SJSA1 (cell line): ENCODE measurements around the gene HBG1. TPM values are rescaled to one million over a fixed set of nuclear protein-coding genes. Genes with fewer than 3 reads are reported as not detected.
"Not testable (repeated sequence)": the region's sequence is repeated elsewhere in the genome, so short reads cannot be mapped to it uniquely, and the experiment has no call there.

ENCODE experiments used
- DNase-seq, 2 experiments: peaks; one replicate each; pipeline ENCODE4 v3.0.0-alpha.2; 2015 to 2020; ENCODE audit warnings: low spot score in 2 of 2, low read depth in 1 of 2
- H3K27ac ChIP-seq: fragments of 250-450 bp; sonication (Bioruptor Pico); 2 replicates; pipeline ENCODE4 v1.5.1; 2020; ENCODE audit warnings: mild to moderate bottlenecking, moderate library complexity
- H3K27me3 ChIP-seq: fragments of 250-450 bp; sonication (Bioruptor Pico); replicated peaks from 2 replicates; pipeline ENCODE4 v1.5.1; 2020; ENCODE audit warnings: mild to moderate bottlenecking, moderate library complexity
- H3K36me3 ChIP-seq: fragments of 250-450 bp; sonication (Bioruptor Pico); 2 replicates; pipeline ENCODE4 v1.5.1; 2020; ENCODE audit warnings: mild to moderate bottlenecking
- H3K4me1 ChIP-seq: fragments of 250-450 bp; sonication (Bioruptor Pico); replicated peaks from 2 replicates; pipeline ENCODE4 v1.6.1; 2021; ENCODE audit warnings: mild to moderate bottlenecking
- H3K4me3 ChIP-seq: fragments of 250-450 bp; sonication (Bioruptor Pico); 2 replicates; pipeline ENCODE4 v1.5.1; 2020; ENCODE audit warnings: mild to moderate bottlenecking
- H3K9me3 ChIP-seq: fragments of 250-450 bp; sonication (Bioruptor Pico); replicated peaks from 2 replicates; pipeline ENCODE4 v1.5.1; 2020; ENCODE audit warnings: mild to moderate bottlenecking
- total RNA-seq: library from RNA; depleted of rRNA; stranded (reverse); fragments of >200 nt; shearing (Covaris generic); gene quantifications from 2 replicates; pipeline ENCODE4 v1.2.3, GENCODE V29; 2014

HBG1 gene
- total RNA-seq, 1 experiment from 2014 or later = not detected

DNA sequence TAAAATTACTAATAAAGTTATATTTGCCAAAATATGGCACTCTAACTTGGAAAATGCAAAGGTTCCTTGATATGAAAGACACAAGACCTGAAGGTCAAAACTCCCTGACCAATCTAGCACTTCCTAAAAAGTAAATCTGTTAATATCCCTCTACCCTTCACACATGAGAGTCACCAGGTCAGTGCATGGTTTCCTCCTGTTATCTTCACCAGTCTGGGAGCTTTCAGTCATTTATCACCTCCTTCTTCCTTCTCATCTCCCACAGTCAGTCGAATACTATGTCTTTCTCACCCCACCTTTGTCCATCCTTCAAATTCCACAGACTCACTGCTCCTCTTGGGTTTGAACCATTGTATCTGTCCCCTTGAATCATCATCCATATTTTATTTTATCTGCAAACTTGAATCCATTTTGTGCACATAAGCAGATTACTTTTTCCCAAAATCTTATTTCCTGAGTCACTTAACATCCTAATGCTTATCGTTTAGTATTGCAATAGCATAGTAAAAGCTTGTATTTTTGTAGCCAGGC, 17.4 kb upstream of the HBG1 start:
- DNase-seq = no peak
- H3K27ac ChIP-seq = no peak overlapping the region
- peaks cover 8% of the 10 kb centered on the region for H3K27me3 ChIP-seq
- no peak overlapping the region for H3K4me3 ChIP-seq
- no peaks in the 10 kb centered on the region for H3K4me1 ChIP-seq
- H3K9me3 ChIP-seq = no peaks in the 10 kb centered on the region
- H3K36me3 ChIP-seq = no peaks in the 10 kb centered on the region

DNA sequence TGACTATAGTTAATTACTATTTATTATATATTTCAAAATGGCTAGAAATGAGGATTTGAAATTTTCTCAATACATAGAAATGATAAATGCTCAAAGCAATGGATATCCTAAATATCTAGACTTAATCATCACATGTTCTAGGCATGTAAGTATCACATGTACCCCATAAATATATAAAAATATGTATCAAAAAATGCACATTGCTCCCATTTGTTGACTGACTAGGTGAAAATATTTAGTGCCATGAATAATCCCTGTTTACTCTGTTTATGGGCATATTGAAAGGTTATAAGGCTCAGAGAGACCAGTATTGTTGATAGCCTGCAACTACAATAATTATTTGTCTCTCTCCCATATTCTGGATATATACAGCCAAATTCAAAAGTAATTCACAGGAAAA, 17.0 kb upstream of the HBG1 start:
- H3K27me3 ChIP-seq = peaks cover 8% of the 10 kb centered on the region
- H3K27ac ChIP-seq = no peak overlapping the region
- H3K4me3 ChIP-seq = no peak overlapping the region
- no peak for DNase-seq
- no peaks in the 10 kb centered on the region for H3K9me3 ChIP-seq
- no peaks in the 10 kb centered on the region for H3K36me3 ChIP-seq
- no peaks in the 10 kb centered on the region for H3K4me1 ChIP-seq

DNA sequence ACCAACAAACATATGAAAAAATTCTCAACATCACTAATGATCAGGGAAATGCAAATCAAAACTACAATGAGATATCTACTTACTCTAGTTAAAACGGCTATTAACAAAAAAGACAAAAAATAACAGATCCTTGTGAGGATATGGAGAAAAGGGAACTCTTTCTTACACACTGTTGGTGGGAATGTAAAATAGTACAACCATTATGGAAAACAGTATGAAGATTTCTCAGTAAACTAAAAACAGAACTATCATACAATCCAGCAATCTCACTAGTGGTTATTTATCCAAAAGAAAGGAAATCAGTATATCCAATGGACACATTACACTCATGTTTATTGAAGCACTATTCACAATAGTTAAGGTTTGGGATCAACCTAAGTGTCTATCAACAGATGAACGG, 16.2 kb upstream of the HBG1 start:
- no peaks in the 10 kb centered on the region for H3K4me1 ChIP-seq
- peaks cover 8% of the 10 kb centered on the region for H3K27me3 ChIP-seq
- H3K4me3 ChIP-seq = no peak overlapping the region
- no peak overlapping the region for H3K27ac ChIP-seq
- DNase-seq = no peak
- no peaks in the 10 kb centered on the region for H3K36me3 ChIP-seq
- no peaks in the 10 kb centered on the region for H3K9me3 ChIP-seq

DNA sequence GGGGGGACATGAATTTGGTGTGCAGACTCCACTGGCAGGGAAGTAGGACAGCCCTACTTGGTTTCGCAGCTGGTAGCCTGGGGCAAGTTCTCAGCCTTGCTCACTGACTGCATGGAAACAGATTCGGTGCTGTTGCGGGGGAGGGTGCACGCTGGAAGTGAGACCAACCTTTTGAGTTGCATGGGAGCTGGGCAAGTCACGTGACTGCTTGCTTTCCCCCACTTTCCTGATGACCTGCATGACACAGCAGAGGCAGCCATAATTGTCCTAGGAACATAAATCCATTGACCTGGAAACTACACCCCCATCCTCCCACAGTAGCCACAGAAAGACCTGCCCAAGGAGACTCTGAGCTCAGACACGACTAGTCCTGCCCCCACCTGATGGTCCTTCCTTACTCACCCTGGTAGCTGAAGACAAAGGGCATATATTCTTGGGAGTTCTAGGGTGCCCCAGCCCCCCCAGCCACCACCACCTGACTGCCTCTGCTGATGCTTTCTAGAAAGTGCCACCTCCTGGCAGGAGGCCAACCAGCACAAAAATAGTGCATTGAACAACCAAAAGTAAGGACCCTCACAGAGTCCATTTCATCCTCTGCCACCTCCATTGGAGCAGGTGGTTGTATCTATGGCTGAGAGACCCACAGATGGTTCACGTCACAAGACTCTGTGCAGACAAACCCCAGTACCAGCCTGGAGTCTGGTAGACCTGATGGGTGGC, 9.0 kb upstream of the HBG1 start:
- H3K4me1 ChIP-seq = no peaks in the 10 kb centered on the region
- peak in 1 of 2 experiments; percentile 45 for DNase-seq
- H3K36me3 ChIP-seq = no peaks in the 10 kb centered on the region
- H3K27me3 ChIP-seq = no peaks in the 10 kb centered on the region; the same call in 1 of the 2 replicates
- no peak overlapping the region for H3K4me3 ChIP-seq
- H3K9me3 ChIP-seq = no peaks in the 10 kb centered on the region
- H3K27ac ChIP-seq = no peak overlapping the region

- no peak overlapping the region for H3K27ac ChIP-seq
These were observed 7.6 kb upstream of the HBG1 start for GRCh38 chr11:5257296-5257695.

GRCh38 chr11:5254646-5255413, 5.2 kb upstream of the HBG1 start, which contains the start of gene HBG2:
Gene HBG2 (minus strand): TSS chr11:5254781. CDS start chr11:5254728, 53 bp downstream.
- not testable (repeated sequence) for H3K9me3 ChIP-seq, DNase-seq, H3K36me3 ChIP-seq, H3K4me3 ChIP-seq, H3K27ac ChIP-seq, H3K4me1 ChIP-seq
- peaks cover 11% of the 10 kb centered on the region for H3K27me3 ChIP-seq

More at GRCh38 chr11:5257296-5257695, 7.6 kb upstream of the HBG1 start:
- H3K4me1 ChIP-seq = no peaks in the 10 kb centered on the region
- H3K9me3 ChIP-seq = no peaks in the 10 kb centered on the region
- DNase-seq = no peak
- H3K27me3 ChIP-seq = peaks cover 2% of the 10 kb centered on the region
- no peaks in the 10 kb centered on the region for H3K36me3 ChIP-seq
- H3K4me3 ChIP-seq = no peak overlapping the region

- not testable (repeated sequence) for H3K4me1 ChIP-seq, H3K27ac ChIP-seq, H3K4me3 ChIP-seq, DNase-seq, H3K36me3 ChIP-seq, H3K9me3 ChIP-seq
- peaks cover 11% of the 10 kb centered on the region for H3K27me3 ChIP-seq
These were observed 4.4 kb upstream of the HBG1 start for GRCh38 chr11:5254023-5254422.

GRCh38 chr11:5253440-5253839, 3.8 kb upstream of the HBG1 start:
- not testable (repeated sequence) for H3K4me1 ChIP-seq, H3K36me3 ChIP-seq, H3K4me3 ChIP-seq, H3K27ac ChIP-seq, DNase-seq, H3K9me3 ChIP-seq
- peaks cover 11% of the 10 kb centered on the region for H3K27me3 ChIP-seq

DNA sequence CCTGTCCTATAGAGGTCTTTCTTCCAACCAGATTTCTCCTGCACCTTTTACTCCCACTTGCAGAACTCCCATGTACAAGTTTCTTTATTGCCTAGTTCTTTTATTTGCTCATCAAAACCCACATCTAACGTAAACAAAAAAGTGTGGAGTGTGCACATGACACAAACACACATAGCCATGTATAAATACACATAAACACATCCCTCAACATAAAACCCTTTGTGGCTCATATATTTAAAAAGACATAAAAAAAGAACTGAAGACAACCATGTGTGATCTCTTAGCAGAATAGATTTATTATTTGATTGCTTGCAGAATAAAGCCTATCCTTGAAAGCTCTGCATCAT, 3.2 kb upstream of the HBG1 start:
- no peaks in the 10 kb centered on the region for H3K9me3 ChIP-seq

GRCh38 chr11:5252192-5252918, 2.7 kb upstream of the HBG1 start:
- no peak for DNase-seq
- Histone ChIP-seq H3K4me1 (no peaks in the 10 kb centered on the region), H3K27ac (no peak overlapping the region), H3K27me3 (peaks cover 18% of the 10 kb centered on the region), H3K4me3 (no peak overlapping the region), H3K9me3 (no peaks in the 10 kb centered on the region), H3K36me3 (no peaks in the 10 kb centered on the region)

More for the DNA sequence above, 3.2 kb upstream of the HBG1 start:
- Histone ChIP-seq H3K27me3 (peaks cover 12% of the 10 kb centered on the region), H3K27ac (no peak overlapping the region), H3K4me1 (no peaks in the 10 kb centered on the region), H3K36me3 (no peaks in the 10 kb centered on the region), H3K4me3 (no peak overlapping the region)
- no peak for DNase-seq

DNA sequence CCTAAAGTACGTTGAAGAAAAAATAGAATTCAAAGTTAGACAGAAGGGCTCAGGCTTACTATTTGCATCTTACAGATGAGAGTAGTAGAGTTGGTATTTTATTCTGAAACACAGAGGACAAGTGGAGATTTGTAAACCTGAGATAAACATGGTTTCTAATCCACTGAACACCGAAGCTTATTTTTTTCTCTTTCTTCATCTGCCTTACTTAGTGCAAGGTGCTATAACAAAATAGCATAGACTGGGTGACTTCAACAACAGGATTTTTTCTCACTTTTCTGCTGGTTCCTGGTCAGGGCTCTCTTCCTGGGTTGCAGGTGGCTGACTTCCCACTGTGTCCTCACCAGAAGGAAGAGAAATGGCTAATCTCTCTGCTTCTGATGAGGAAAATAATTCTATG, 2.1 kb upstream of the HBG1 start:
- Histone ChIP-seq H3K36me3 (no peaks in the 10 kb centered on the region), H3K9me3 (no peaks in the 10 kb centered on the region), H3K4me3 (no peak overlapping the region)

GRCh38 chr11:5250543-5251204, 1.0 kb upstream of the HBG1 start:
- peaks cover 24% of the 10 kb centered on the region for H3K27me3 ChIP-seq
- H3K4me3 ChIP-seq = no peak overlapping the region
- H3K36me3 ChIP-seq = no peaks in the 10 kb centered on the region
- no peak overlapping the region for H3K27ac ChIP-seq
- DNase-seq = no peak
- no peaks in the 10 kb centered on the region for H3K9me3 ChIP-seq
- no peaks in the 10 kb centered on the region for H3K4me1 ChIP-seq

More for the DNA sequence above, 2.1 kb upstream of the HBG1 start:
- H3K27ac ChIP-seq = no peak overlapping the region
- DNase-seq = no peak
- peaks cover 20% of the 10 kb centered on the region for H3K27me3 ChIP-seq
- no peaks in the 10 kb centered on the region for H3K4me1 ChIP-seq

GRCh38 chr11:5248498-5248897, 1.2 kb downstream of the HBG1 start:
- not testable (repeated sequence) for H3K9me3 ChIP-seq, H3K36me3 ChIP-seq, DNase-seq, H3K27ac ChIP-seq, H3K4me3 ChIP-seq, H3K4me1 ChIP-seq
- peaks cover 29% of the 10 kb centered on the region for H3K27me3 ChIP-seq
